Neural progenitor cell (in vitro differentiated cells): ENCODE results near the gene RPS2. TPM values are rescaled to one million over a fixed set of nuclear protein-coding genes. Genes with fewer than 3 reads are reported as not detected.
"Not testable (repeated sequence)": the region's sequence is repeated elsewhere in the genome, so short reads cannot be mapped to it uniquely, and the experiment has no call there.

ENCODE experiments used
- DNase-seq: peaks from one replicate; pipeline ENCODE4 v3.0.0-alpha.2; 2016; ENCODE audit warnings: low spot score
- H2AFZ ChIP-seq: fragments of 200-600 bp; sonication (generic); replicated peaks from 2 replicates; pipeline ENCODE4 v1.6.1; 2016; ENCODE audit warnings: antibody characterized with exemption
- H3F3A ChIP-seq: fragments of 200-600 bp; sonication (generic); 2 replicates; pipeline ENCODE4 v1.6.1; 2016; ENCODE audit warnings: antibody characterized with exemption, low read depth
- H3K27ac ChIP-seq: fragments of 200-600 bp; sonication (generic); 2 replicates; pipeline ENCODE4 v1.5.1; 2016; ENCODE audit warnings: mild to moderate bottlenecking
- H3K27me3 ChIP-seq: fragments of 200-600 bp; sonication (generic); 2 replicates; pipeline ENCODE4 v1.6.1; 2016; ENCODE audit warnings: mild to moderate bottlenecking, moderate library complexity
- H3K36me3 ChIP-seq: fragments of 200-600 bp; sonication (generic); 2 replicates; pipeline ENCODE4 v1.5.1; 2016
- H3K4me1 ChIP-seq: fragments of 200-600 bp; sonication (generic); 2 replicates; pipeline ENCODE4 v1.6.1; 2016; ENCODE audit warnings: mixed run types
- H3K4me2 ChIP-seq: fragments of 200-600 bp; sonication (generic); 2 replicates; pipeline ENCODE4 v1.6.1; 2016
- H3K4me3 ChIP-seq: fragments of 200-600 bp; sonication (generic); 2 replicates; pipeline ENCODE4 v1.5.1; 2016
- H3K79me2 ChIP-seq: fragments of 200-600 bp; sonication (generic); 2 replicates; pipeline ENCODE4 v1.6.1; 2016; ENCODE audit warnings: low read depth
- H3K9ac ChIP-seq: fragments of 200-600 bp; sonication (generic); 2 replicates; pipeline ENCODE4 v1.6.1; 2016
- H3K9me3 ChIP-seq: fragments of 200-600 bp; sonication (generic); 2 replicates; pipeline ENCODE4 v1.5.1; 2016; ENCODE audit warnings: low read depth
- H4K20me1 ChIP-seq: fragments of 200-600 bp; sonication (generic); 2 replicates; pipeline ENCODE4 v1.6.1; 2016; ENCODE audit warnings: low read depth
- H3K27ac Mint-ChIP-seq: 3 replicates; pipeline ENCODE4 v1.8.0; 2021; ENCODE audit warnings: mixed read lengths
- H3K27me3 Mint-ChIP-seq: 2 replicates; pipeline ENCODE4 v1.8.0; 2022; ENCODE audit warnings: low read depth, mild to moderate bottlenecking, inconsistent platforms, moderate library complexity, mixed read lengths; ENCODE audit not compliant: insufficient read depth
- H3K36me3 Mint-ChIP-seq: 3 replicates; pipeline ENCODE4 v1.8.0; 2021; ENCODE audit warnings: mixed read lengths
- H3K4me1 Mint-ChIP-seq: 3 replicates; pipeline ENCODE4 v1.8.0; 2021; ENCODE audit warnings: mixed read lengths
- H3K4me3 Mint-ChIP-seq: 3 replicates; pipeline ENCODE4 v1.8.0; 2021; ENCODE audit warnings: mild to moderate bottlenecking, moderate library complexity, mixed read lengths
- H3K9me3 Mint-ChIP-seq: 3 replicates; pipeline ENCODE4 v1.8.0; 2020; ENCODE audit warnings: mixed read lengths
- EZH2 ChIP-seq: fragments of 200-600 bp; sonication (generic); IDR thresholded peaks from 2 replicates; pipeline ENCODE4 v1.6.1; 2017; ENCODE audit warnings: antibody characterized with exemption, mild to moderate bottlenecking, moderate library complexity
- EZH2phosphoT487 ChIP-seq: fragments of 200-600 bp; sonication (generic); IDR thresholded peaks from 2 replicates; pipeline ENCODE4 v1.6.1; 2017; ENCODE audit warnings: antibody characterized with exemption
- total RNA-seq: library from RNA; depleted of rRNA; stranded (reverse); fragments of >200 nt; gene quantifications from 2 replicates; pipeline ENCODE4 v1.2.3, GENCODE V29; 2015; ENCODE audit warnings: low replicate concordance
- TF ChIP-seq, protein P1 (sequence below): fragments of 200-600 bp; sonication (generic); IDR thresholded peaks from 2 replicates; pipeline ENCODE4 v1.5.1; 2017; ENCODE audit warnings: antibody characterized with exemption, mild to moderate bottlenecking

RPS2 gene
- total RNA-seq, 1 donor from 2014 or later = 3,079 TPM

DNA sequence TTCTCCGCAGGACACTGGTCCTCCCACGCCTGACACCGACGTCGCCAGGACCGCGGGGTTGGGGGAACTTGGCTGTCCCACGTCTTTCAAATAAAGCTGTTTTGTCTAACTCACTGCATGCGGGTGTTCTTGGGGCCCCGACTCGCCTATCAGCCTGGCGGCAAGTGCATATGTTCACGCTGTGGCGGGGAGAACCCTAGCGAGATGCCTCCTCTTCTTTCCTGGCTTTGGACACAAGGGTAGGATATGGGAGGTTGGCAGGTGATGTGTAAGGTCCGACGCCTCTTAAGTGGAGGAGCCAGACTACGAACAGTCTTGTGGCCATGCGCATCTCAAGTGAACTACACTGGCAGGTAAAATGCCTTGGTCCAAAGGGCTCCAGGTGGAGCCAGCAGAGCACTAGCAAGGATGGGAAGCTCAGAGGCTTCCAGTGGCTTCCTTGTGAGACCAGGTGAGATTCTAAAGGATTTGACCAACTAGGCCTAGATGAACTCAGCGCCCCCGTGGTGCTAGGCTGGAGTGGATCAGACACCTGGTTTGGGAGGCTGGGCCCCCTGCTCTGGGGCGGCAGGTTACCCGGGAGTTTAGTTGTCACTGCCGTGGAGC is 873 bp upstream of the RPS2 start:
- Histone ChIP-seq H3K4me3 (peak overlapping the region; percentile 98), H3K27me3 (no peaks in the 10 kb centered on the region), H3K79me2 (peaks cover 41% of the 10 kb centered on the region), H3K27ac (no peak overlapping the region), H3K9me3 (no peaks in the 10 kb centered on the region), H3K4me2 (peak overlapping the region; percentile 90), H3K36me3 (no peaks in the 10 kb centered on the region), H3K4me1 (peaks cover 21% of the 10 kb centered on the region), H3F3A (peaks cover 42% of the 10 kb centered on the region), H2AFZ (no peak overlapping the region), H3K9ac (peak overlapping the region; percentile 98), H4K20me1 (peaks cover 40% of the 10 kb centered on the region)
- no peak for DNase-seq
- H3K4me3 Mint-ChIP-seq = peak overlapping the region; percentile 95
- no peaks in the 10 kb centered on the region for H3K27me3 Mint-ChIP-seq
- peaks cover 28% of the 10 kb centered on the region for H3K4me1 Mint-ChIP-seq
- H3K9me3 Mint-ChIP-seq = no peaks in the 10 kb centered on the region
- TF ChIP-seq EZH2 (no peak), EZH2phosphoT487 (no peak)
- TF ChIP-seq, protein P1, sequence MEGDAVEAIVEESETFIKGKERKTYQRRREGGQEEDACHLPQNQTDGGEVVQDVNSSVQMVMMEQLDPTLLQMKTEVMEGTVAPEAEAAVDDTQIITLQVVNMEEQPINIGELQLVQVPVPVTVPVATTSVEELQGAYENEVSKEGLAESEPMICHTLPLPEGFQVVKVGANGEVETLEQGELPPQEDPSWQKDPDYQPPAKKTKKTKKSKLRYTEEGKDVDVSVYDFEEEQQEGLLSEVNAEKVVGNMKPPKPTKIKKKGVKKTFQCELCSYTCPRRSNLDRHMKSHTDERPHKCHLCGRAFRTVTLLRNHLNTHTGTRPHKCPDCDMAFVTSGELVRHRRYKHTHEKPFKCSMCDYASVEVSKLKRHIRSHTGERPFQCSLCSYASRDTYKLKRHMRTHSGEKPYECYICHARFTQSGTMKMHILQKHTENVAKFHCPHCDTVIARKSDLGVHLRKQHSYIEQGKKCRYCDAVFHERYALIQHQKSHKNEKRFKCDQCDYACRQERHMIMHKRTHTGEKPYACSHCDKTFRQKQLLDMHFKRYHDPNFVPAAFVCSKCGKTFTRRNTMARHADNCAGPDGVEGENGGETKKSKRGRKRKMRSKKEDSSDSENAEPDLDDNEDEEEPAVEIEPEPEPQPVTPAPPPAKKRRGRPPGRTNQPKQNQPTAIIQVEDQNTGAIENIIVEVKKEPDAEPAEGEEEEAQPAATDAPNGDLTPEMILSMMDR = no peak
- H3K36me3 Mint-ChIP-seq = peaks cover 12% of the 10 kb centered on the region
- H3K27ac Mint-ChIP-seq = peak overlapping the region; percentile 50

- Mint-ChIP-seq H3K4me1 (peaks cover 34% of the 10 kb centered on the region), H3K27me3 (no peaks in the 10 kb centered on the region), H3K36me3 (peaks cover 12% of the 10 kb centered on the region), H3K4me3 (peak overlapping the region; percentile 95), H3K9me3 (no peaks in the 10 kb centered on the region), H3K27ac (peak overlapping the region; percentile 46)
- no peaks in the 10 kb centered on the region for H3K9me3 ChIP-seq
- H2AFZ ChIP-seq = no peak overlapping the region
- peak overlapping the region; percentile 93 for H3K9ac ChIP-seq
- DNase-seq = peak; percentile 56
- peaks cover 44% of the 10 kb centered on the region for H3F3A ChIP-seq
- H3K27ac ChIP-seq = peak overlapping the region; percentile 92
- peaks cover 52% of the 10 kb centered on the region for H3K79me2 ChIP-seq
- no peaks in the 10 kb centered on the region for H3K27me3 ChIP-seq
- H3K4me1 ChIP-seq = peaks cover 24% of the 10 kb centered on the region
- H3K4me2 ChIP-seq = peak overlapping the region; percentile 96
- TF ChIP-seq EZH2 = no peak
- TF ChIP-seq, protein P1 = peak; percentile 27
- TF ChIP-seq EZH2phosphoT487 = no peak
- peak overlapping the region; percentile 98 for H3K4me3 ChIP-seq
- no peaks in the 10 kb centered on the region for H3K36me3 ChIP-seq
- peaks cover 44% of the 10 kb centered on the region for H4K20me1 ChIP-seq
Measured at GRCh38 chr16:1963806-1964505, 670 bp downstream of the RPS2 start.

- not testable (repeated sequence) for H3K9ac ChIP-seq, H3K27ac Mint-ChIP-seq, H2AFZ ChIP-seq, H3K27ac ChIP-seq, H3K27me3 Mint-ChIP-seq, H3K9me3 ChIP-seq, H3K9me3 Mint-ChIP-seq, H3K36me3 ChIP-seq, DNase-seq, H3K27me3 ChIP-seq
- H4K20me1 ChIP-seq = peaks cover 44% of the 10 kb centered on the region
- H3F3A ChIP-seq = peaks cover 47% of the 10 kb centered on the region
- H3K4me1 Mint-ChIP-seq = peaks cover 34% of the 10 kb centered on the region
- peaks cover 52% of the 10 kb centered on the region for H3K79me2 ChIP-seq
- peak overlapping the region; percentile 98 for H3K4me3 ChIP-seq
- H3K4me2 ChIP-seq = peak overlapping the region; percentile 96
- H3K4me3 Mint-ChIP-seq = peak overlapping the region; percentile 95
- H3K36me3 Mint-ChIP-seq = peaks cover 12% of the 10 kb centered on the region
- H3K4me1 ChIP-seq = peaks cover 24% of the 10 kb centered on the region
Measured at GRCh38 chr16:1962161-1963153, 2.2 kb downstream of the RPS2 start.
